GF-D8 (cell line): ENCODE measurements around the gene ARHGAP5.
"Not testable (repeated sequence)": the region's sequence is repeated elsewhere in the genome, so short reads cannot be mapped to it uniquely, and the experiment has no call there.

Experiments
- DNase-seq: peaks from one replicate; lab custom pipeline; 2025; lab: John Stamatoyannopoulos, UW

The ARHGAP5 gene

DNA sequence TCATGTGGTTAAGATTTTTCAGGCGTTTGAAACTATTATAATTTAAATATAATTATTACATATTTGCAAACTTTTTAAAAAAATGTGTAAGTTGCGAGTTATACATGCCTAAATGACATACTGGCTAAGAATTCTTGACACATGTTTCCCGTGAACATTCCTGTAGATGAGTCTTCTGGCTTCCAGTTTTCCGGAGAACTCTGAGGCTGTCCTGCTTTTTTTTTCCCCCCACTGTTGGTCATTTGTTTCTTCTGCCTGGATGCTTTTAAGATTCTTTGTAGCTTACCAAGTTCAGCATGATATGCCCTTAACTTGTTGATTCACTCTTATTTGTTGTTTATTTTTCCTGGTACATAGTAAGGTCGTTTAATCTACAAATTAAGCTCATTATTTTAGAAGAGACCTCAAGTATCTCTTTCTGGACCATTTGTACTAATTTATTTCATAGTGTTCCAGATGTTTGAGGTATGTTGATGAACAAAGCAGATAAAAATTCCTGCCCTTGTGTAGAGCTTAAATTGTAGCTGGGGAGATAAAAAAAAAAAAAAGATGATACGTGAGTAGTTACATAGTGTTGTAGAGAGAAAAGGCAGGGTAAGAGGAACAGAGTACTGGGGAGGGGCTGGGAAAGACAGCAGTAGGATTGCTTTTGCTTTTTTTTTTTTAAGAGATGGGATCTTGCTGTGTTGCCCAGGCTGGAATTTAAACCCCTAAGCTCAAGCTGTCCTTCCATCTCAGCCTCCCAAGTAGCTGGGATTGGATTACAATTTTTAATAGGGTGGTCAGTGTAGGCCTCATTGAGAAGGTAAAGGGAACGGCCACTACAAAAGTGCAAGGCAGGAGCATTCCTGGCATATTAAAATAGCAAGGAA, 32.8 kb downstream of the ARHGAP5 start:
- DNase-seq = no peak

DNA sequence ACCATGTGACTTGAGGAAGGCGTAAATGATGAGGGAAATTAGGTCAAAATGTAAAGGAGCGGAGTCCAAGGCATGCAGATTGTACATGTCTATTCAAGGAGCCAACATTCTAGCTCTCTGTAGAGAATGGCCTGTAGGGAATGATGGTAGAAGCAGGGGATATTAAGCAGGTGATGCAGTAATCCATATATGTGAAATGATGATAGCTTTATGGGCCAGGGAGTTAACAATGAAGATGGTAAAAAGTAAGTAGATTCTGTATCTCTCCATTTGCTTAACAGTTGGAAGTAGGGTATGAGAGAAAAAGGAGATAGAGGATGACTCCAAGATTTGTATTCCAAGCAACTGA, 33.4 kb downstream of the ARHGAP5 start:
- DNase-seq = no peak

DNA sequence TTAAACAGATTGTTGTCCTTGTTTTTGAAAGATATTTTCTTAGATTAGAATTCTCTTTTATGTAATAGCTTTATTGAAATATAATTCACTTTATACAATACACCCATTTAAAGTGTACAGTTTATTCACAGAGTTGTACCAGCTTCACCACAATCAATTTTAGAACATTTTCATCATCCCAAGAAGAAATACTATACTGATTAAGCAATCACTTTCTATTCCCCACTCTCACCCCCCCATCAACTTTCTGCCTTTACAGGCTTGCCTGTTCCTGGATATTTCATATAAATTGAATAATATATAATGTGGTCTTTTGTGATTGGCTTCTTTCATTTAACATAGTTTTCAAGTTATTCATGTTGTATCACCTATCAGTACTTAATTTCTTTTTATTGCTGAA, 44.4 kb downstream of the ARHGAP5 start:
- DNase-seq = no peak

DNA sequence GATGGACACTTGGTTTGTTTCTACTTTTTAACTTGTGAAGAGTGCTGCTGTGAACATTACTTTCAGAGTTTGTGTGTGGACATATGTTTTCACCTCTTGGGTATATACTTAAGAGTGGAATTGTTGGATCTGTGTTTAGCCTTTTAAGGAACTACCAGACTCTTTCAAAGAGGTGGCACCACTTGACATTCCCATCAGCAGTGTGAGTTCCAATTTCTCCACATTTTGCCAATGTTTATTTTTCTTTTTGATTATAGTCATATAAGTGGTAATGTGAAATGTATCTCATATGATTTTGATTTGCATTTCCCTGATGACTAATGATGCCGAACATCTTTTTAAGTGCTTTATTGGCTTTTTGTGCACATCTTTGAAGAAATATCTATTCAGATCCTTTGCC, 44.8 kb downstream of the ARHGAP5 start:
- no peak for DNase-seq

DNA sequence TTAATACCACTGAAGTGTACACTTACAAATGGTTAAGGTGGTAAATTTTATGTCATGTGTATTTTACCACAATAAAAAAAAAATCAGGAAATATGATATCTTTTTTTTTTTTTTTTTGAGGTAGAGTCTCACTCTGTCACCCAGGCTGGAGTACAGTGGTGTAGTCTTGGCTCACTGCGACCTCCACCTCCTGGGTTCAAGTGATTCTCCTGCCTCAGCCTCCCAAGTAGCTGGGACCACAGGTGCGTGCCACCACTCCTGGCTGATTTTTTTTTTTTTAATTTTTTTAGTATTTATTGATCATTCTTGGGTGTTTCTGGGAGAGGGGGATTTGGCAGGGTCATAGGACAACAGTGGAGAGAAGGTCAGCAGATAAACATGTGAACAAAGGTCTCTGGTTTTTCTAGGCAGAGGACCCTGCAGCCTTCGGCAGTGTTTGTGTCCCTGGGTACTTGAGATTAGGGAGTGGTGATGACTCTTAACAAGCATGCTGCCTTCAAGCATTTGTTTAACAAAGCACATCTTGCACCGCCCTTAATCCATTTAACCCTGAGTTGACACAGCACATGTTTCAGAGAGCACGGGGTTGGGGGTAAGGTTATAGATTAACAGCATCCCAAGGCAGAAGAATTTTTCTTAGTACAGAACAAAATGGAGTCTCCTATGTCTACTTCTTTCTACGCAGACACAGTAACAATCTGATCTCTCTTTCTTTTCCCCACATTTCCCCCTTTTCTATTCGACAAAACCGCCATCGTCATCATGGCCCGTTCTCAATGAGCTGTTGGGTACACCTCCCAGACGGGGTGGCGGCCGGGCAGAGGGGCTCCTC, 50.0 kb downstream of the ARHGAP5 start:
- DNase-seq = not testable (repeated sequence)

DNA sequence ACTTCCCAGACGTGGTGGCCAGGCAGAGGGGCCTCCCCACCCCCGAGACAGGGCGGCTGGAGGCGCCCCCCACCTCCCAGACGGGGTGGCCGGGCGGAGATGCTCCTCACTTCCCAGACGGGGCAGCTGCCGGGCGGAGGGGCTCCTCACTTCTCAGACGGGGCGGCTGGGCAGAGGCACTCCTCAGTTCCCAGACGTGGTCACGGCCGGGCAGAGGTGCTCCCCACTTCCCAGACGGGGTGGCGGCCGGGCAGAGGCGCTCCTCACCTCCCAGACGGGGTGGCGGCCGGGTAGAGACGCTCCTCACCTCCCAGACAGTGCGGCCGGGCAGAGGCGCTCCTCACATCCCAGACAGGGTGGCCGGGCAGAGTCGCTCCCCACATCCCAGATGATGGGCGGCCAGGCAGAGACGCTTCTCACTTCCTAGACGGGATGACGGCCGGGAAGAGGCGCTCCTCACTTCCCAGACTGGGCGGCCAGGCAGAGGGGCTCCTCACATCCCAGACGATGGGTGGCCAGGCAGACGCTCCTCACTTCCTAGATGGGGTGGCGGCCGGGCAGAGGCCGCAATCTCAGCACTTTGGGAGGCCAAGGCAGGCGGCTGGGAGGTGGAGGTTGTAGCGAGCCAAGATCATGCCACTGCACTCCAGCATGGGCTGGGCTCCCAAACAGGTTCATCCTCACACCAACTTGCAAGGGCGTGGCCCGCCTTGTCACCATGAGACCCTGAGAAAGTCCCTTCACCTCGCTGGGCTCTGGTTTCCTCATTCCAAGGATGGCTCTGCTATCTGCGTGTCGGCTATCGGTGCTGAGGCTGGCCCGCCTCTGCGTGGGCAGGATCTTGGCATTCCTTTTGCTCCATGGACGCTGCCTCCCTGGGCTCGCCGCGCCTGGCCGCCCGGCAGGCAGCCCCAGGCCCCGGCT, 50.9 kb downstream of the ARHGAP5 start:
- not testable (repeated sequence) for DNase-seq

DNA sequence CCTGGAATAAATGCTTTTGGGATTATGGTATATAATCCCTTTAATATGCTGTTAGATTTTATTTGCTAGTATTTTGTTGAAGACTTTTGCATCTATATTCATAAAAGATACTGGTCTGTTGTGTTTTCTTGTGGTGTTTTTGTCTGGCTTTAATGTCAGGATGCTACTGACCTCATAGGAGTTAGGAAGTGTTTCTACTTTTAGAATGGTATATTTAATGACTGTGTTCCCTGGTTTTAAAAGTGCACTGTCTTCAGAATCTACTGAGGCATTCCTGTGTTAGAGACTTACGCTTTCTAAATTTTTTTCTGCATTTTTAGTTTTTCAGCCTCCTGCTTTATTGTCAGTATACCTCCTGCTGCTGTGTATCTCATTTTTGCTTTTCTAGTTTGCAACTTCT, 51.6 kb downstream of the ARHGAP5 start:
- DNase-seq = no peak

DNA sequence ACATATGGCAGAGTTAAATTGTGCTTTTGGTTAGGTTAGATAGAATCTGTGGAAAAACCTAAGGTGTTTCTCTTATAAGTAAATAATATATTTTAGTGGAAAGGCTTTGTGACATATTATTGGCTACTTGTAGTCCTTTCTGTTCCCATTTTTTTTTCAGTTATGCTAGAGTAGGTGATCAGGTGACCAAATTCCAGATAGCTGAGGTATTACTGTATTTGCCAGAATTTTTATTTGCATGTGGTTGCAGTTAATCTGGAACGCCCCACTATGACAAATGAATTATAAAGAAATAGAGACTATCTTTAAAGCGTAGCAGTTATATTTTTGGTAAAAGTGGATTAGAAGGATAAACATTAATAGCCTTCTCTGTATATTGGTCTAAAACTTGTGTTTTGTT, 52.0 kb downstream of the ARHGAP5 start:
- DNase-seq = no peak

DNA sequence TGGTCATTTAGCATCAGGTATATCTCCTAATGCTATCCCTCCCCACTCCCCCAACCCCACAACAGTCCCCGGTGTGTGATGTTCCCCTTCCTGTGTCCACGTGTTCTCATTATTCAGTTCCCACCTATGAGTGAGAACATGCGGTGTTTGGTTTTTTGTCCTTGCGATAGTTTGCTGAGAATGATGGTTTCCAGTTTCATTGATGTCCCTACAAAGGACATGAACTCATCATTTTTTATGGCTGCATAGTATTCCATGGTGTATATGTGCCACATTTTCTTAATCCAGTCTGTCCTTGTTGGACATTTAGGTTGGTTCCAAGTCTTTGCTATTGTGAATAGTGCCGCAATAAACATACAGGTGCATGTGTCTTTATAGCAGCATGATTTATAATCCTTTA, 54.6 kb downstream of the ARHGAP5 start:
- not testable (repeated sequence) for DNase-seq

DNA sequence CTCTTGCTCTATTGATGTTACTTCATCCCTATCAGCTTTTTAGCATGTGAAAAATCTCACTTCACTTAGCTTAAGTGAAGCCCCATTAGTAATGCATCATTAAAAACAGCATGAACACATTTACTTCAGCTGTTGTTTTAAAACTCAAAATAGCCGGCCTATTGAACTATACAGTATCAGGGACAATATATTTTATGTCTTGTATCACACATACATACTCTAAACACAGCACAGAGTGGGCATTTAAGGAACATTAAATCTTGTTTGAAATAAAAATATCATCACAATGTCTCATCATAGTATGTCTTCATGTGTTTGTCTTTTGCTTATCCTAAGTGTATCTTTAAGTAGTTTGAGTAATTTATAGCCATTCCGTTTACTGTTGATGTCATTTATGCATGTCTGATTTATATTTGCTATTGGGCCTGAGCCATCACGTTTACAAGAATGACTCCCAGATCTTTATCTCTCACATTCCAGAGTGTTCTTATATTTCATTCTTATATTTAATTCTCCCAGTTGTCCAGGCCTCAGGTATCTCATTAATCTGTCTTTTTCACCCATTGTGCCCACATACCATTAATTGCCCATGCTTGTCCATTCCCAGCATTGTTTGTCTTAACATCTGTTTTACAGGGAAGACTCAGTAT, 57.5 kb downstream of the ARHGAP5 start:
- no peak for DNase-seq

DNA sequence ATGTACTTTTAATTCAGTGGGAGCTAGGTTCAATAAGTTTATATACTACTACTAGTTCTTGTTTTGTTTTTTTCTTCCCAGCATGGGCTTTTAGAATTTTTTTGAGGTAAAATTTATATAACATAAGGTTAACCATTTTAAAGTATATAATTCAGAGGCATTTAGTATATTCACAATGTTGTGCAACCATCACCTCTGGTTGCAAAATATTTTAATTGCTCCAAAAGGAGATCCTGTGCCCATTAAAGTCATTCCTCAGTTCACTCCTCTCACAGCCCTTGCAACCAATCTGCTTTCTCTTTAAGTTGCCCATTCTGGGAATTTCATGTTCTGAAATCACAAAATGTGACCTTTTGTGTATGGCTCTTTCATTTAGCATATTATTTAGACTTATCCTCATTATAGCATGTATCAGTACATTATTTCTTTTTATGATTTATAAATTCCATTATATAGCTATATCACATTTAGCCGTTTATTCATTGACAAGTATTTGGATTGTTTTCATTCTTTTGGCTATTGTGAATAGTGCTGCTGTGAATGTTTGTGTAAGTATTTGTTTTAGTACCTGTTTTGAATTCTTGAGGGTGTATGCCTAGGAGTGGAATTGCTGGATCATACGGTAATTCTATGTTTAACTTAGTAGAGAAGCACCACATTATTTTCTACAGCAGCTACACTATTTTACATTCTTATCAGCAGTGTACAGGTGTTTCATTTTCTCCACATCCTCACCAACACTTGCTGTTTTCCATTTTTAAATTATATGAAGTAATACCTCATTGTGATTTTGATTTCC, 59.1 kb downstream of the ARHGAP5 start:
- DNase-seq = no peak

DNA sequence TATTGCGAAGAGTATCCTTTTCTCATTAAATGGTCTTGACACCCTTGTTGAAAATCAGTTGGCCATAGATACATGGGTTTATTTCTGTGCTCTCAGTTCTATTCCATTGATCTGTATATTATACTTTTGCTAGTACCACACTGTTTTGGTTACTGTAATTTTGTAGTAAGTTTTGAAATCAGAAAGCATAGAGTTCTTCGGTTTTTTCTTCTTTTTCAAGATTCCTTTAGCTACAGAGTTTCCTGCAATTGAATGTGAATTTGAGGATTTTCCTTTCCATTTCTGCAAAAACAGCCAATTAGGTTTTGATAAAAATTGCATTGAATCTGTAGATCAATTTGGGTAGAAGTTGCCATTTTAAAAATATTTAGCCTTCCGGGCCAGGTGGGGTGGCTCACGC, 60.2 kb downstream of the ARHGAP5 start:
- DNase-seq = no peak

DNA sequence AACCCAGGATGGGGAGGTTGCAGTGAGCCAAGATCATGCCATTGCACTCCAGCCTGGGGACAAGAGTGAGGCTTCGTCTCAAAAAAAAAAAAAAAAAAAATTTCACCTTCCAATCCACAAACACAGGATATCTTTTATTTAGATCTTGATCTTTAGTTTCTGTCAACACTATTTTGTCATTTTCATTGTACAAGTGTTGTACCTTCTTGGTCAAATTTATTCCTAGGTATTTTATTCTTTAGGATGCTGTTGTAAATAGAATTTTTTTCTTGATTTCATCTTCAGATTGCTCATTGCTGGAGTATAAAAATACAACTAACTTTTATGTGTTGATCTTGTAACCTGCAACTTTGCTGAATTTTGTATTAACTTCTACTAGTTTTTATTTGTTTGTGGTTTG, 60.8 kb downstream of the ARHGAP5 start:
- no peak for DNase-seq

DNA sequence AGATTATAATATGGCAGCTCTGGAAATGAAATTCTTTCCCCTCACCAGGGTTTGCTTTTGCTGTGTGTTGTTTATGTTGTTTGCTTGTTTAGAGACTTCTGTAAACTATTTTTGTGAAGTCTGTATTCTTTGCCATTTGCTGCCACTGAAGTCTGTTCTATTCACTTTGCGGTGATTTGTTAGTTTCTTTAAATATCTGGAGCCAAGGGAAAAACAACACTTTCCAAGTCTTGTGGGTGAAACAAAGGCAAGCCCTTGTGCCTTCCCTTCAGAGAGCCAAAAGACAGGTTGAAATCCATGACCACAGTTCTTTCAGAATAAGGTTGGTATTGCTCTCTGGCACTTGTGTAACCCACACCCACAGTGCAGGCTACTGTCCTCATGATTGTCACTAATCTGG, 65.2 kb downstream of the ARHGAP5 start:
- DNase-seq = no peak

DNA sequence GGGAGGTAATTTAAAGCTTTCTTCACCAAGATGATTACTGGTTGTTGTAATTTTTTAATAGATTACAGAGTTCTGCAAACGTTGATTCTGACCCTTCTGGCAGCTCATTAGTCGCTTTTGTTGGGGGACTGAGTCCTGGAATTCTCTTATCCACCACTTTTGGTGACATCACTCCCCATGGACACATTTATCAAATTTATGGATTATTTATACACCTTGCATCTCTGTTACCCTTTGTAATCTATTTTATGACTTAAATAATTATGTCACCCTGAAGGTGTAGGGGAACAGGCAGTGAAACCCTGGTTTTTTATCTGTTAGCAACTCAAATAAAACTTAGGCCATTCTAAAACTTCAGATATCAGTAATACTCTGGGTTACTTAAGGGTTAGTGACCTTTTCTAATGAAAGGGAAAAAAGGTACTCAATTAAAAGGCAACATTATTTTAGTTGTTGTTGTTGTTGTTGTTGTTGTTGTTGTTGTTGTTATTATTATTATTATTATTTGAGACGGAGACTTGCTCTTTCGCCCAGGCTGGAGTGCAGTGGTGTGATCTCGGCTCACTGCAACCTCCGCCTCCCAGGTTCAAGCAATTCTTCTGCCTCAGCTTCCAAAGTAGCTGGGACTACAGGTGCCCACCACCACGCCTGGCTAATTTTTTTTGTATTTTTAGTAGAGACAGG, 65.8 kb downstream of the ARHGAP5 start:
- DNase-seq = no peak

DNA sequence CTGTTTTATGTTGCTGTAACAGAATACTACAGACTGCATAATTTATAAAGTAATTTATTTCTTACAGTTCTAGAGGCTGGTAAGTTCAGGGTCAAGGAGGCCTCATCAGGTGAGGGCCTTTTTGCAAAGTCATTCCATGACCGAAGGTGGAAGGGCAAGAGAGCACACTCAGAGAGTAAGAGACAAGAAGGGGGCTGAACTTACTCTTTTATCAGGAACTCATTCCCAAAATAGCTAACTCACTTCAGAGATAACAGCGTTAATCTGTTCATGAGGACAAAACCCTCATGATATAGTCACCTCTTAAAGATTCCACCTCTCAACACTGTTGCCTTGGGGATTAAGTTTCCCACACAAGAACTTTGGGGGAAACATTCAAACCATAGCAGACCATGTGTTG, 73.3 kb downstream of the ARHGAP5 start:
- no peak for DNase-seq

DNA sequence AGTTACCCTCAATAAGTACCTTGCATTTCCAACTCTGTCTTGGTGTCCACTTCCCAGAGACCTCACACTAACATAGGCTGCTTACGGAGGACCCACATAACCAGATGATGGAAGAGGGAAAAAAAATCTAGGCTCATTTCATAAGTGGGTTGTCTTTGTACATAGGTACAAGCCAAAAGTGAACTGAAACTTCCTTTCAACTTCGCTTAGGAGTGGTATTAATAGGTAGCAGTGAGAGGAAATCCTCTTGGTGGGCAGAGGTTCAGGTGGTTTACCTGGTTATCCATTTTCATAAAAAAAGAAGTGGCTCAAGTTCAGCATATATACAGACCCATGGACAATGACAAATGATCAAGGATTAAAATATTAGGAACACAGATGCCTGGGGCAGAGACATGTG, 88.9 kb downstream of the ARHGAP5 start:
- DNase-seq = no peak

DNA sequence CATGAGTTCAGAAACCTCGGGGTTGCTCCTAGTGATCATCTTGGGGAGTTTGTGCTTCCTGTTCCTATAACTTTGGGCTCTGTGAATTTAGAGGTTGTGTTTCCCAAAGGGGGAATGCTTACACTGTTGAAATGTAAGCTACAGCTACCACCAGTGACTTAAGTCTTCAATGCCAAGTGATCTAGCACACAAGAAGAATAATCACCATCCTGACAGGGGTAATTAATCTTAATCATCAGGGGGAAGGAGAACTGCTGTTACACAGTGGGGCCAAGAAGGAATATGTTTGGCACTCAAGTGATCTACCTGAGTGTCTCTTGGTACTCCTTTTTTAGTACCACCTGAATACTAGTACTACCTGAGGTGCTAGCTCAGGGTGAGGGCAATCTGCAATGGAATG, 89.8 kb downstream of the ARHGAP5 start:
- DNase-seq = no peak

DNA sequence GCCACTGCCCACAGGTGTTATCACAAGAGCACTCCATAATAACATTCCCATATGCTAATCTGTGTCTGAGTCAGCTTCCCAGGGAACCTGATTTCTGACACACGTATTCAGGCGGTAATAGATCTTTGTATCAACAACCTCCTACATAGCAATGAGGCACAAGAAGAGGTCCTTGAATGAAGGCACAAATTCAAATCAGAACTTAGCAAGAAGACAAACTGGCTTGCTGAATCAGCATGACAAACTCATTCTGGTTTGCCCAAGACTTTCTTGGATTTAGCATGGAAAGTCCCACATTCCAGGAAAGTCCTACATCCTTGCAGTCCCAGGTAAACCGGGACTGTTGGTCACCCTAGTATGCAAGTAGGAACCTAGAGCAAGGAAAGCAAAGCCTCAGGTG, 90.8 kb downstream of the ARHGAP5 start:
- DNase-seq = no peak

DNA sequence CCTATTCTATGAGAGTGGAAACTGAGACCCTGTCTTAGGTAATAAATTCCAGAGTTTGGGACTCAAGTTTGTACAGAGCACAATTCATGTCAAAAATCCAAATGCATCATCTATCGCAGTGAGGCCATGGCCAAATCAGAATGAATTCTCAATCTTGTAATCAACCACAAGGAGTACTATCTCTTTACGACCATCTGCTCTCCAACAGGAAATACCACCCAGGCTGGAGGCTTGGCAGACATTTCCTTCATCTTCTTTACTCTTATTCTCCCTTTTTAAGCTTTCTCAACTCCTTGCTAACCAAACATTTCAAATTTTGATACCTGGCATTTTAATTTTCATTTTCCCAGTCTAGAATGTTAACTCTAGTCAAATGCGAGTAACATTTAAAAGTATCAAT, 92.1 kb downstream of the ARHGAP5 start:
- DNase-seq = no peak
